ENCODE measurements around the gene CCDC74B. TPM values are rescaled to one million over a fixed set of nuclear protein-coding genes. Genes with fewer than 3 reads are reported as not detected.
"Not testable (repeated sequence)": the region's sequence is repeated elsewhere in the genome, so short reads cannot be mapped to it uniquely, and the experiment has no call there.

CCDC74B gene
- total and polyA plus RNA-seq, 9 donors, result 0.76 to 2.2 (median 1.2) TPM

DNA sequence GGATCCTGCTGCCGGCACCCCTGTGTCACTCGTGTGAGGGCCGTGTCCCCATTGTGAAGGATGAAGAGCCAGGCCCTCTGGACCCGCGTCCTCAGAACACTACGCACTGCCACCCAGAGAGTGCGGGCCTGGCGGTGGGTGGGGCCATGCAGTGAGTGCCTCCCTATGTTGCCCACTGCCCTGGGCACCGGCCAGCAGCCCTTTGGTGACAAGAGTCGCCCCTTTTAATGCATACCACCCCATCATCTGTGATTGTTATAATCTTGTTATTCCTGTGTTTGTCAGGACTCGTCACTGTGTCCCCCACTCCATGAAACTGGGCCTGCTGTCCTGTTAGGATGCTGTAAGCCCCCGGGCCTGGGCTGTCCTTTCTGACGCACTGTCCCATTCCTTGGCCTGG lies 6.6 kb downstream of the CCDC74B start:
- H3K27ac ChIP-seq (ENCODE audit: low read length); H3K4me3 ChIP-seq (ENCODE audit: low read length); H3K4me1 ChIP-seq (ENCODE audit: control insufficient read depth, insufficient read depth, low read length); H3K9me3 ChIP-seq (replicated peaks; ENCODE audit: control insufficient read depth, low read depth, low read length); H3K27me3 ChIP-seq (ENCODE audit: control insufficient read depth, insufficient read depth, low read length); DNase-seq; H3K36me3 ChIP-seq (ENCODE audit: control insufficient read depth, insufficient read depth, low read length): not testable (repeated sequence)
- no CpG with 5 or more reads among the region's 13 CpGs for WGBS (ENCODE audit: insufficient coverage)

DNA sequence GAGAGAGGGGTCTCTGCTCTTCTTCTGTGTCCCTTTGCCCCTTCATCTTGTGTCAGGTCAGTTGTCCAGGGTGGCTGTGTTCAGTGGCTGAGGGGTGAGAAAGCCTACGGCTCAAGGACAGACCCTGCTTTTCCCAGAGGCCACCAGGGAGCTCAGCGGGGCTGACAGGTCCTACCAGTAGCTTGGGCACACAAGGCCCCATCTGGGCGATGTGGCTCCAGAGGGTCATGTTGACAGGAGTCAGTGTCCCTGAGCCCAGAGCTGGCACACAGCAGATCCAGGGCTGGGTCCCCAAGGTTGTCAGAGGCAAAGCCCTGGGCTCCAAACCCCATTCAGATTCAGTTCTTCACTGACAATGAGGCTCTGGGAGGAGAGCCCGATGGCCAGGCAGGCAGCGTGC lies 7.8 kb downstream of the CCDC74B start:
- H3K27me3 ChIP-seq (ENCODE audit: control insufficient read depth, insufficient read depth, low read length); H3K9me3 ChIP-seq (replicated peaks; ENCODE audit: control insufficient read depth, low read depth, low read length); H3K4me1 ChIP-seq (ENCODE audit: control insufficient read depth, insufficient read depth, low read length); DNase-seq; H3K4me3 ChIP-seq (ENCODE audit: low read length); H3K27ac ChIP-seq (ENCODE audit: low read length); H3K36me3 ChIP-seq (ENCODE audit: control insufficient read depth, insufficient read depth, low read length): not testable (repeated sequence)
- 79% methylated on average over 3 of the region's 5 CpGs for WGBS (ENCODE audit: insufficient coverage)

GRCh38 chr2:130136546-130136945 lies 8.4 kb downstream of the CCDC74B start:
- H3K27ac ChIP-seq (ENCODE audit: low read length); H3K27me3 ChIP-seq (ENCODE audit: control insufficient read depth, insufficient read depth, low read length); H3K4me1 ChIP-seq (ENCODE audit: control insufficient read depth, insufficient read depth, low read length); H3K9me3 ChIP-seq (replicated peaks; ENCODE audit: control insufficient read depth, low read depth, low read length); H3K4me3 ChIP-seq (ENCODE audit: low read length); H3K36me3 ChIP-seq (ENCODE audit: control insufficient read depth, insufficient read depth, low read length); DNase-seq: not testable (repeated sequence)
- 84% methylated on average over 4 of the region's 10 CpGs for WGBS (ENCODE audit: insufficient coverage)

- H3K4me1 ChIP-seq (ENCODE audit: control insufficient read depth, insufficient read depth, low read length), result no peaks in the 10 kb centered on the region
- no peaks in the 10 kb centered on the region for H3K36me3 ChIP-seq (ENCODE audit: control insufficient read depth, insufficient read depth, low read length)
- no peak overlapping the region for H3K4me3 ChIP-seq (ENCODE audit: low read length)
- no peak for DNase-seq
- H3K9me3 ChIP-seq (replicated peaks; ENCODE audit: control insufficient read depth, low read depth, low read length), result no peaks in the 10 kb centered on the region
- no peak overlapping the region for H3K27ac ChIP-seq (ENCODE audit: low read length)
- WGBS (ENCODE audit: insufficient coverage), result 88% methylated on average over 11 of the region's 15 CpGs
- no peaks in the 10 kb centered on the region for H3K27me3 ChIP-seq (ENCODE audit: control insufficient read depth, insufficient read depth, low read length)
These were observed 9.0 kb downstream of the CCDC74B start for GRCh38 chr2:130135692-130136541.

- 90% methylated on average over 7 of the region's 29 CpGs for WGBS (ENCODE audit: insufficient coverage)
- not testable (repeated sequence) for H3K9me3 ChIP-seq (replicated peaks; ENCODE audit: control insufficient read depth, low read depth, low read length); H3K27me3 ChIP-seq (ENCODE audit: control insufficient read depth, insufficient read depth, low read length); H3K36me3 ChIP-seq (ENCODE audit: control insufficient read depth, insufficient read depth, low read length); H3K27ac ChIP-seq (ENCODE audit: low read length); H3K4me1 ChIP-seq (ENCODE audit: control insufficient read depth, insufficient read depth, low read length); H3K4me3 ChIP-seq (ENCODE audit: low read length); DNase-seq
These were observed 15.6 kb downstream of the CCDC74B start, which contains the start of gene POTEF for GRCh38 chr2:130129120-130129829. TSS of gene POTEF (minus strand) at chr2:130129222. CDS start at chr2:130120515, 8,707 bp downstream.

DNA sequence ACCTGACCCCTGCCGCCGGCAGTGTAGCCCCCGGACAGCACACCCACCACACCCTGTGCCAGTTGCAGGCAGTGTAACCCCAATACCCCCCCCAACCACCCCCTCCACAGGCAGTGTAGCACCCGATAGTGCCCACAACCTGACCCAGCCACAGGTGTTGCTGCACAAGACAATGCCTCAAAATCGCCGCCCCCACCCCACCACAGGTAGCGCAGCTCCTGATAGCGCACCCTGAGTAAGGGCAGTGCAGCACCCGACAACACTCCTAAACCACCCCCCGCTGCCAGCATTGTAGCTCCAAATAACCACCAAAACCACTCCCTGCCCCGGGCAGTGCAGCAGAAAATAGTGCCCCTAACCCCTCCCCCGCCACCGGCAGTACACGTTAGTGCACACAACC lies 16.4 kb downstream of the CCDC74B start:
- not testable (repeated sequence) for H3K27ac ChIP-seq (ENCODE audit: low read length); H3K4me3 ChIP-seq (ENCODE audit: low read length); H3K4me1 ChIP-seq (ENCODE audit: control insufficient read depth, insufficient read depth, low read length); H3K27me3 ChIP-seq (ENCODE audit: control insufficient read depth, insufficient read depth, low read length); H3K9me3 ChIP-seq (replicated peaks; ENCODE audit: control insufficient read depth, low read depth, low read length); H3K36me3 ChIP-seq (ENCODE audit: control insufficient read depth, insufficient read depth, low read length); DNase-seq
- WGBS (ENCODE audit: insufficient coverage), result 87% methylated on average over 7 of the region's 14 CpGs

GRCh38 chr2:130127726-130128125 lies 17.2 kb downstream of the CCDC74B start:
- H3K9me3 ChIP-seq (replicated peaks; ENCODE audit: control insufficient read depth, low read depth, low read length); H3K4me3 ChIP-seq (ENCODE audit: low read length); DNase-seq; H3K27me3 ChIP-seq (ENCODE audit: control insufficient read depth, insufficient read depth, low read length); H3K4me1 ChIP-seq (ENCODE audit: control insufficient read depth, insufficient read depth, low read length); H3K27ac ChIP-seq (ENCODE audit: low read length); H3K36me3 ChIP-seq (ENCODE audit: control insufficient read depth, insufficient read depth, low read length): not testable (repeated sequence)
- no CpG with 5 or more reads among the region's 9 CpGs for WGBS (ENCODE audit: insufficient coverage)

DNA sequence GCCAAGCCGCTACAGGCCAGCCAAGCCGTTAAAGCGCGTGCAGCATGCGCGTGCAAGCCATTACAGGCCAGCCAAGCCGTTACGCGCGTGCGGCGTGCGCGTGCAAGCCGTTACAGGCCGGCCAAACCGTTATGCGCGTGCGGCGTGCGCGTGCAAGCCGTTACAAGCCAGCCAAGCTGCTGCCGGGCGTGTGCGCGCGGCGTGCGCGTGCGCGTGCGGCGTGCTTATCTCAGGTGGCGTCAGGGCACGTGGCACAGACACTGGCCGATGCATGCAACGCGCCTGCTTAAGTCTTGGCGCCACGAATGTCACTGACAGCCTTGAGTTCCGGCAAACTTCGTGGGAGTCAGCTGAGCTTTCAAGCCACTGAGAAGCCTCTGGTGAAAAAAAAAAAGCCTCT lies 24.0 kb downstream of the CCDC74B start:
- H3K4me3 ChIP-seq (ENCODE audit: low read length); H3K27me3 ChIP-seq (ENCODE audit: control insufficient read depth, insufficient read depth, low read length); DNase-seq; H3K27ac ChIP-seq (ENCODE audit: low read length); H3K4me1 ChIP-seq (ENCODE audit: control insufficient read depth, insufficient read depth, low read length); H3K9me3 ChIP-seq (replicated peaks; ENCODE audit: control insufficient read depth, low read depth, low read length); H3K36me3 ChIP-seq (ENCODE audit: control insufficient read depth, insufficient read depth, low read length): not testable (repeated sequence)
- 90% methylated on average over 9 of the region's 45 CpGs for WGBS (ENCODE audit: insufficient coverage)

DNA sequence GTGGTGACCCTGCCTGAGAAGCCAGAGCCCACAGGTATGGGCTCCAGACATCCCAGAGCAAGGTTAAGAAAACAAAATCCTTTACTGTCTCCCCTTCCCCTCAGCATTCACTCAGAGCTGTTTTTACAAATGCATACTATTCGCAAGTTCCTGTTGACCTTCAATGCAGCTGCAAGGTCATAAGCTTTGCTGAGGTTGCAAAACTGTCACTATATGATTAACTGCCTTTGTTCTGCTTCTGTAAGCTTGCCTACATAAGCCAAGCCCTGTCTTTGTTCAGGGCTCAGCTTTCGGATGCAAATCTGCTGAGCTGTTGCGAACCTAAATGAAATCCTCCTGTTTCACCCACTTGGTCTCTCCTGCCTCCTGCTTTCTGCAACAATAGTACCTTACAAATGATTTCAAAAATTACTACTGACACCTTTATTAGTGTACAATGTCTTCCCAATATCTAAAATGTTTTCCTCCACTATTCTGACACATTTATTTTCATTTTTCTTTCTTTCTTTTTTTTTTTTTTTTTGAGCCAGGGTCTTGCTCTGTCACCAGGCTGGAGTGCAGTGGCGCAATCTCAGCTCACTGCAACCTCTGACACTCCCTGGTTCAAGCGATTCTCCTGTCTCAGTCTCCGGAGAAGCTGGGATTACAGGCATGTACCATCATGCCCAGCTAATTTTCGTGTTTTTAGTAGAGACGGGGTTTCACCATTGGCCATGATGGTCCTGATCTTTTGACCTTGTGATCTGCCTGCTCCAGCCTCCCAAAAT lies 42.1 kb downstream of the CCDC74B start:
- H3K27ac ChIP-seq (ENCODE audit: low read length); H3K27me3 ChIP-seq (ENCODE audit: control insufficient read depth, insufficient read depth, low read length); H3K4me1 ChIP-seq (ENCODE audit: control insufficient read depth, insufficient read depth, low read length); H3K4me3 ChIP-seq (ENCODE audit: low read length); H3K36me3 ChIP-seq (ENCODE audit: control insufficient read depth, insufficient read depth, low read length); DNase-seq; H3K9me3 ChIP-seq (replicated peaks; ENCODE audit: control insufficient read depth, low read depth, low read length): not testable (repeated sequence)
- 22% methylated on average over 3 of the region's 8 CpGs for WGBS (ENCODE audit: insufficient coverage)

All from muscle of leg (tissue), 11 donors.